NCI-H345 (cell line): Measurements from ENCODE around the gene TMEM212.

Source experiments
- DNase-seq: peaks from one replicate; lab custom pipeline; 2025; lab: John Stamatoyannopoulos, UW

TMEM212 gene

DNA sequence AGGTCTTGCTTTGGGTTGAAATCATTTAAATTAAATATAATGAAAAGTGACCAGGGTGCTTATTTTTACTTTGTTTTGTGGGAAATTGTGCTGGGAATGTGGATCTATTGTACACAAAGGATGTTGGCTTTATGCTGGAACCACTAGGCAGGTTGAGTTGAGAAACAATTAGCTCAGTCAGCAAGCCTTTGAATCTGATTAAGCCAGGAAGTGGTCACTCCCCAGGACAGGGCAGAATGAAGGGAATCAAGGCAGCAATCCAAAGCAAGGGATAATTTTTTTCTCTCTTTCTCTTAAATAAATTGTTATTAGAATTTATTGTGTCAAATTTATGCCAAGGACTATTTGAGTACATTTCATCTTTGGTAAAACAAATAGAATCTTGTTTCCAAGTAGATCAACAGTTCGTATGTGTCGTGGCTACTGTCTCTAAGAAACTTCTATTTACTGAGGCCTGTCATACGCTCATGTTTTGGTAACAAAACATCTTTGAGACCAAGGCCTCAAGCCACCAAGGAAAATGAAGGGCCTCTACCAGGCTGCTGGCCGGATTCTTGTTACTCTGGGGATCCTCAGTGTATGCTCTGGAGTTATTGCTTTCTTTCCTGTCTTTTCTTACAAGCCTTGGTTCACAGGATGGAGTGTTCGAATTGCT, at the start of gene TMEM212:
TSS of gene TMEM212 (plus strand) at position 486 of the 655 bp plus-strand sequence. CDS start at position 521, 35 bp downstream.
- no peak for DNase-seq

- no peak for DNase-seq
Measured at GRCh38 chr3:171796625-171797264, 46.4 kb upstream of the TMEM212 start.

DNA sequence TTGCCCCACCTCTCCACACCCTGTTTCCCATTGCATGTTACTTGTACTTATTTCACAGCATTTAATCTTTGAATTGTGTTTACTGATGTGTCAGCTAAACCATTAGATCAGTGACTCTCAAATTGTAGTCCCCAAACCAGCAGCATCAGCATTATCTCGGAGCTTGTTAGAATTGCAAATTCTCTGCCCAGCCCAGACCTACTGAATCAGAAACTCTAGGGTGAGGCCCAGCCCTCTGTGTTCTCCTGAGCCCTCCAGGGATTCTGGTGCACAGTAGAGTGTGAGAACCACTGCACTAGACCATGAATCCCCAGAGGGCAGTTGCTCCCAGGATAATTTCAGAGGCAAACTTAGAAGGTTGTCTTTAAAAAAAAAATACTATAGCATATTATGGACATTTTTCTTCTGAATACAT, 45.9 kb upstream of the TMEM212 start:
- no peak for DNase-seq

DNA sequence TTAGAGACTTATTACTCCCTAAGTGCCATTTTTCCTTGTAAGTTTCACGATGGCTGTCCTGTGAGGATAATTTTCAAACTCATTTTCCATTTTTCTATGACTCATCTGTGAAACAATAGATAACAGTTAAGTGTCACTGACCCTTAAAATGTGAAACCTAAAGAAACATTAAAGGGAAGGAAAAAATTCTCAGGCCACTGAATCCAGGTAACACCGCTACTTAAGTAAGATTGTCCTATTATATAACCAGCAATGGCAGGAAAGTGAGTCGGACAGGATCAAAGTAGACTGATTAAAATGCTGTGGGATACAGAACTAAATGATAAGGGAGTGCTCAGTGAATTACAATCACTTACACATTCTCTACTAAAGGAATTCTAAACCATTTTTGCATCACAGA, 45.3 kb upstream of the TMEM212 start:
- DNase-seq = no peak

GRCh38 chr3:171799501-171799900, 43.6 kb upstream of the TMEM212 start:
- no peak for DNase-seq

GRCh38 chr3:171801738-171802589, 41.2 kb upstream of the TMEM212 start:
- no peak for DNase-seq

DNA sequence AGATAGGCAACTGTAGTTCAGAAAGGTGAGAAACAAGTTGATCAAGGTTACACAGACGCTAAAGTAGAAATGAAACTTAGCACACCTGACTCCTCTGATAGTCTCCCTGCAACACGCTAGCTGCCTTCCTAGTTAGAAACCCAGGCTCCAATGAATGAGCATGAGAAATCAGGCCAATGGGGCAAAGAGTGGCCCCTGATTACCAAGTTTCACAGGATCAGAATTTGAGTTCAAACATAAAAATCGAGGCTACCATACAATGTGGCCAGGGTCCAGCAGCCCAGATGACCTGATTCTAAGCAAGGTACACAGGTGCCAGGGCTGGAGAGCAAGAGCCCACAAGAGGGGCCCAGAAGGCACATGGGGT, 40.6 kb upstream of the TMEM212 start:
- DNase-seq = no peak

DNA sequence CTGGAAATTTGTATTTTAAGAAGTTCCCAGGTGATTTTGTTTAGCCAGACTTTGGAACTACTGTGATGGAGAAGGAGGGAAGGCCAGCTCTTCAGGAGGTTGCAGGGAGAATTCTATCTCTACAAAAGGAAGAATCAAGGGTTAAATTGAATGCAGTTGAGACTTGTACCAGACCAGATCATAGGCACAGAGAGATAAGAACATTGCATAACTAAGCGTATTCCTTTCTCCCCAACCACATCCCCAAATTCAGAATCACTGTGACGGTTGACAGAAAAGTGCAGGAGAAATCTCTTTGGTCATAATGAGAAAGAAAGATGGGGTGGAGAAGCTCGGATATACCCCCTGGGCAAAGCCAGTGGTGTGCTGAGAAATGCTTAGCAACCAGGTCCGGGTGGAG, 40.1 kb upstream of the TMEM212 start:
- DNase-seq = no peak

- no peak for DNase-seq
Measured at GRCh38 chr3:171804618-171805389, 38.3 kb upstream of the TMEM212 start.

GRCh38 chr3:171805687-171806086, 37.5 kb upstream of the TMEM212 start:
- DNase-seq = no peak

GRCh38 chr3:171806200-171807128, 36.7 kb upstream of the TMEM212 start:
- no peak for DNase-seq

- no peak for DNase-seq
Measured at GRCh38 chr3:171807129-171807675, 35.9 kb upstream of the TMEM212 start.

- no peak for DNase-seq
Measured at GRCh38 chr3:171807806-171808205, 35.3 kb upstream of the TMEM212 start.

DNA sequence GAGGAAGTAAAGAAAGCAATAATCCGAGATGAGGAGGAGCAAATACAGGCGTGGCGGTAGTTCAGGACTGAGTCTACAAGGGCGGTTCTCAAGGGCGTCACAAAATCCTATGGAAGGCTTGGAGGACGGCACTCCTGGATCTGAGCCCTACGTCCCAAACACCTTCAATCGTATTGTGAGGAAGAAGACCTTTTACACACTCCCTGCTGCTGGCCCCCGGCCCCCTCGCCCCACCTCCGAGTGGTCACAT, 33.6 kb upstream of the TMEM212 start:
- no peak for DNase-seq

DNA sequence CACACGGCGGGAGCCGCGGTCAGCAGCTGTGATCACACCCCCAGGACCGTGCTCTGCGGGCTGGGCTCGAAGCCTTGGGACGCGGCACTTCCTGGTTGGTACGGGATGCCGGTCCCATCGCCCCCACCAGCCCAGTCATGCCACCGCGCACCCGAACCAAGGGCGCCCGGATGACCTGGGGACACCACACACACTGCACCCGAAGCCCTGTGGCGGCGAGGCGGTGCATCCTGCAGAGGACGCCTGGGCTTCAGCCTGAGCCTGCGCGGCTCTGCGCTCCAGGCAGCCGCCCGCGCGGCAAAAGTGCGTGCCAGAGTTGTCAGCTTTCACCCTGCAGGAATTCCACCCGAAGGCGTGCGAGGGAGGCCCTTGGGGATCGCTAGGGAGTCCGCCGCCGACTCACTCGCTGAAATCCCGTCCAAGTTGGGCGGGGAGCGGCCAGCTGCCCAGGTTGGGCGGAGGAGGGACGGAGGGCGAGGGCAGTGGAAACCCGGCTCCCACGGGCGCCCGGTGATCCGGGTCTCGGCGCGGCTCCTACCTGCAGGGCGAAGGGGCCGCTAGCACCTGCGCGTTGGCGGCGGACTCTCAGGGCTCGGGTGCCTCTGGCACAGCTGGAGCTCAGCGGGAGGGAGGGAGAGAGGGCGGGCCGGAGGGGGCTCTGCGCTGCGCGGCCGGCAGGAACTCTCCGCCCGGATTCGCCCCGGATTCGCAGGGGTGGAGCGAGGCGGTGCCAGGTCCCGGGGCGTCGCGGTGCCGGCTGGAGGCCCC, 33.1 kb upstream of the TMEM212 start, which contains the start of gene PLD1:
TSS of gene PLD1 (minus strand) at position 623 of the 768 bp plus-strand sequence. CDS start 72,432 bp downstream, outside the sequence.
- DNase-seq = peak; percentile 23

GRCh38 chr3:171810629-171811294, 32.4 kb upstream of the TMEM212 start:
- no peak for DNase-seq

DNA sequence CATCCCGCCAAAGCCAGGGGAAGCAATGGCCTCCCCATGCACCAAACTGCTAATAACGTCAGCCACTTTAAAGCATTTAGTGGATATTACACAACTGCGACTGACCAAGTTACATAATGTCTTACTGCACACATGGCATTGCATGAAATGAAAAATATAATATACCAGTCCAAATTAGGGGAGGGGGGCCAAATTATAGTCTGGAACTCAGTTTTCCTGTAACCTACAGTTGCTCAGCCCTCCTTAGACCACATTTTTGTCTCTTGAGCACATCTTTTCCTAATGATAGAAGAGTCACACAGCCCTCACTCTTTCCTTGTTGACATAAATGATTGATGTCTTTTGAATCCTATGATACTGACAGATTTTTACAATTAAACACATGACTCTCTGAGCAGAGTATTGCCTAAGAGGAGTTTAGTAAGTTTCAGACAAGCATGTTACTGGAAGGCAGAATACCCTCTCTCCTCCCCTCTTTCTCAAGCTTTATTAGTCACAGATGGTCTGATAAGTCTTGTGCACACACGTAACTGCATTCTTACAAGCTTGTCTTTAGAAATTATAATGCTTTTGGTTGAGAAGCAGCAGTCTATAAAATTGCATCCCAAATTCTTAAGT, 31.7 kb upstream of the TMEM212 start:
- no peak for DNase-seq

- no peak for DNase-seq
Measured at GRCh38 chr3:171811913-171812335, 31.2 kb upstream of the TMEM212 start.

GRCh38 chr3:171812811-171813210, 30.3 kb upstream of the TMEM212 start:
- no peak for DNase-seq
